HepG2 (cell line): Measurements from ENCODE around the gene LDLRAD3.

Experiments
- ZSCAN20 ChIP-seq: sonication (generic); formaldehyde crosslinking; IDR thresholded peaks from 2 replicates; pipeline ENCODE4 v1.4.0; 2020; ENCODE audit warnings: missing genetic modification reagents, mild to moderate bottlenecking, borderline replicate concordance
- TF ChIP-seq, protein P1 (sequence below): fragments of 450-650 bp; IDR thresholded peaks from 2 replicates; pipeline ENCODE4 v1.6.1; 2017; ENCODE audit warnings: mild to moderate bottlenecking

DNA sequence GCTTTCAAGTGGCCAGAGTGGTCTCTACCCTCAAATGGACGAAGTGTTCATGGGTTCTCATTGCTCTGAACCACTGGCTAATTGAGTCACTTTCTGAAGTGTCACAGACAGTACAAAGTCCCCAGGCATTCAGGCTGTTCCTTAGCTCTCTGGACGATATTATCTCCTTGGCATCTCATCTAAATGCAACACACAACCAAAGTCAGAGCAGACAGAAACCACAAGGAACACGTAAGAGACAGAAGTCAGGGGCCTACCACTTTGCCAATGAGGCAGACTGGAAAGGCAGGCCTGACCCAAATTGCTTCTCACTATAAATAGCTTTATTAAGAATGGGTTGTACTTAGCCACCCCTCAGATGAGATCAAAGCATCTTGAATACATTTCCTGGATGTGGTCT is 29.0 kb upstream of the LDLRAD3 start:
- TF ChIP-seq, protein P1, sequence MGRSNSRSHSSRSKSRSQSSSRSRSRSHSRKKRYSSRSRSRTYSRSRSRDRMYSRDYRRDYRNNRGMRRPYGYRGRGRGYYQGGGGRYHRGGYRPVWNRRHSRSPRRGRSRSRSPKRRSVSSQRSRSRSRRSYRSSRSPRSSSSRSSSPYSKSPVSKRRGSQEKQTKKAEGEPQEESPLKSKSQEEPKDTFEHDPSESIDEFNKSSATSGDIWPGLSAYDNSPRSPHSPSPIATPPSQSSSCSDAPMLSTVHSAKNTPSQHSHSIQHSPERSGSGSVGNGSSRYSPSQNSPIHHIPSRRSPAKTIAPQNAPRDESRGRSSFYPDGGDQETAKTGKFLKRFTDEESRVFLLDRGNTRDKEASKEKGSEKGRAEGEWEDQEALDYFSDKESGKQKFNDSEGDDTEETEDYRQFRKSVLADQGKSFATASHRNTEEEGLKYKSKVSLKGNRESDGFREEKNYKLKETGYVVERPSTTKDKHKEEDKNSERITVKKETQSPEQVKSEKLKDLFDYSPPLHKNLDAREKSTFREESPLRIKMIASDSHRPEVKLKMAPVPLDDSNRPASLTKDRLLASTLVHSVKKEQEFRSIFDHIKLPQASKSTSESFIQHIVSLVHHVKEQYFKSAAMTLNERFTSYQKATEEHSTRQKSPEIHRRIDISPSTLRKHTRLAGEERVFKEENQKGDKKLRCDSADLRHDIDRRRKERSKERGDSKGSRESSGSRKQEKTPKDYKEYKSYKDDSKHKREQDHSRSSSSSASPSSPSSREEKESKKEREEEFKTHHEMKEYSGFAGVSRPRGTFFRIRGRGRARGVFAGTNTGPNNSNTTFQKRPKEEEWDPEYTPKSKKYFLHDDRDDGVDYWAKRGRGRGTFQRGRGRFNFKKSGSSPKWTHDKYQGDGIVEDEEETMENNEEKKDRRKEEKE = no peak
- no peak for TF ChIP-seq ZSCAN20
